D341Med (cell line): ENCODE measurements around the gene GRIN2A.

Experiments used
- DNase-seq: peaks from one replicate; pipeline ENCODE4 v3.0.0; 2012; ENCODE audit warnings: low spot score

The GRIN2A gene

GRCh38 chr16:10181196-10182162 is 749 bp downstream of the GRIN2A start:
- DNase-seq = peak; percentile 87

- peak; percentile 77 for DNase-seq
Measured at GRCh38 chr16:10180771-10181163, 1.5 kb downstream of the GRIN2A start.

GRCh38 chr16:10180042-10180770 is 2.0 kb downstream of the GRIN2A start:
- peak; percentile 18 for DNase-seq

- no peak for DNase-seq
Measured at GRCh38 chr16:10178526-10178925, 3.7 kb downstream of the GRIN2A start.

- DNase-seq = no peak
Measured at GRCh38 chr16:10178080-10178479, 4.1 kb downstream of the GRIN2A start.

GRCh38 chr16:10172848-10173655 is 9.2 kb downstream of the GRIN2A start:
- no peak for DNase-seq

- DNase-seq = no peak
Measured at GRCh38 chr16:10171221-10171620, 11.0 kb downstream of the GRIN2A start.

- no peak for DNase-seq
Measured at GRCh38 chr16:10169904-10170410, 12.3 kb downstream of the GRIN2A start.

- no peak for DNase-seq
Measured at GRCh38 chr16:10169031-10169430, 13.2 kb downstream of the GRIN2A start.

- DNase-seq = no peak
Measured at GRCh38 chr16:10168258-10168657, 14.0 kb downstream of the GRIN2A start.

GRCh38 chr16:10165643-10166042 is 16.6 kb downstream of the GRIN2A start:
- DNase-seq = no peak

- DNase-seq = no peak
Measured at GRCh38 chr16:10162981-10163380, 19.2 kb downstream of the GRIN2A start.

- no peak for DNase-seq
Measured at GRCh38 chr16:10156099-10156498, 26.1 kb downstream of the GRIN2A start.

GRCh38 chr16:10154389-10154788 is 27.8 kb downstream of the GRIN2A start:
- no peak for DNase-seq

GRCh38 chr16:10153985-10154384 is 28.2 kb downstream of the GRIN2A start:
- no peak for DNase-seq

GRCh38 chr16:10151718-10152117 is 30.5 kb downstream of the GRIN2A start:
- DNase-seq = no peak

GRCh38 chr16:10150906-10151305 is 31.3 kb downstream of the GRIN2A start:
- DNase-seq = no peak

- no peak for DNase-seq
Measured at GRCh38 chr16:10145542-10146035, 36.6 kb downstream of the GRIN2A start.

- DNase-seq = no peak
Measured at GRCh38 chr16:10141671-10142070, 40.6 kb downstream of the GRIN2A start.

- DNase-seq = no peak
Measured at GRCh38 chr16:10138881-10139280, 43.3 kb downstream of the GRIN2A start.

- DNase-seq = no peak
Measured at GRCh38 chr16:10137341-10137740, 44.9 kb downstream of the GRIN2A start.

GRCh38 chr16:10136916-10137315 is 45.3 kb downstream of the GRIN2A start:
- DNase-seq = no peak
